Tibial nerve (tissue), 3 donors: ENCODE data around the gene PLCB1.

Experiments used
- CTCF ChIP-seq, 5 experiments: fragments of 200-600 bp in 3 of 5; fragments of 450-650 bp in 2 of 5; sonication (generic) in 3 of 5; IDR thresholded peaks; one replicate each; pipeline ENCODE4 v1.5.1; 2016 to 2019; ENCODE audit warnings: antibody characterized with exemption in 5 of 5, mild to moderate bottlenecking in 3 of 5, moderate library complexity in 2 of 5
- POLR2A ChIP-seq, 2 donors: fragments of 450-650 bp; IDR thresholded peaks; one replicate each; pipeline ENCODE4 v1.6.1; 2017; ENCODE audit warnings: antibody characterized with exemption in 2 of 2, mild to moderate bottlenecking in 2 of 2, moderate library complexity in 2 of 2

- no peak for TF ChIP-seq POLR2A (IDR thresholded peaks at IDR 0.05)
- no peak for TF ChIP-seq CTCF (IDR thresholded peaks at IDR 0.05)
Measured at GRCh38 chr20:8284902-8285301, 152.8 kb downstream of the PLCB1 start.
